Measurements from ENCODE around the gene POLR2E. TPM values are rescaled to one million over a fixed set of nuclear protein-coding genes. Genes with fewer than 3 reads are reported as not detected.

Gene POLR2E
- polyA plus RNA-seq, 1 donor, result 130 TPM

DNA sequence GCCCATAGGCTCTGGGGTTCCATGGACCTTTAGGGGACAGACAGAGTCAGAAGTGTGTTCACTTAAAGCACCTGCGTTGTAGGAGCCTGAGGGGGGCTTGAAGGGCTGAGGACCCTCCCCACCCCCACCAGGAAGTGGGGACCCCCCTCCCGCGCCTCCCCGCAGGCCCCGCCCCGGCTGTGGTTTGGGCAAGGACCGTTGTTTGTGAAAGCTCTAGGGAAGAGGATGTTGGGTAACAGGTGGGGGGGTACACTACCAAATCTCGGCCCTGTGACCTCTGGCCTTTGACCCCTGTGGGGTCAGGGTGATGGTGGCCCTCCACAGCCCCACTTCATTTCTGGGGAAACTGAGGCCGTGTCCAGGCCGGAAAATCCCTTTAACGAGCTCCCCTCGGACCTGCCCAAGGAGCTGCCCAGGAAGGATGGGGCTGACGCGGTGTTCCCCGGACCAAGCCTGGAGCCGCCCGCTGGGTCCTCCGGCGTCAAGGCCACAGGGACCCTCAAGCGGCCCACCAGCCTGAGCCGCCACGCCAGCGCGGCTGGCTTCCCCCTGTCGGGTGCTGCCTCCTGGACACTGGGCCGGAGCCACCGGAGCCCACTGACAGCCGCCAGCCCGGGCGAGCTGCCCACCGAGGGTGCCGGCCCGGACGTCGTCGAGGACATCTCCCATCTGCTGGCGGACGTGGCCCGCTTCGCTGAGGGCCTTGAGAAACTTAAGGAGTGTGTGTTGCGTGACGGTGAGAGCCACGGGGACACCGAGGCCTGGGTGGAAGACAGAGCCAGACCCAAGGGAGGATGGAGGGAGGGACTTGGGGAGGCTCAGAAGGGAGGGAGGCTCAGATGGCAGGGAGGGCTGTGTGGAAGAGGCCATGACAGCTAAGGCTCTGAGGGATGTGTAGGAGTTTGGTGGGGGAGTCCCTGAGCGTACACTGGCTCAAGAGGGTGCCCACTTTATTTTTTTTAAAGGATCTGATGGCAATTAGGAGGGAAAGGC, 26.9 kb downstream of the POLR2E start:
- no CpG with 5 or more reads among the region's 45 CpGs for WGBS (ENCODE audit: insufficient coverage, low lambda C conversion rate)
- no peak for DNase-seq

DNA sequence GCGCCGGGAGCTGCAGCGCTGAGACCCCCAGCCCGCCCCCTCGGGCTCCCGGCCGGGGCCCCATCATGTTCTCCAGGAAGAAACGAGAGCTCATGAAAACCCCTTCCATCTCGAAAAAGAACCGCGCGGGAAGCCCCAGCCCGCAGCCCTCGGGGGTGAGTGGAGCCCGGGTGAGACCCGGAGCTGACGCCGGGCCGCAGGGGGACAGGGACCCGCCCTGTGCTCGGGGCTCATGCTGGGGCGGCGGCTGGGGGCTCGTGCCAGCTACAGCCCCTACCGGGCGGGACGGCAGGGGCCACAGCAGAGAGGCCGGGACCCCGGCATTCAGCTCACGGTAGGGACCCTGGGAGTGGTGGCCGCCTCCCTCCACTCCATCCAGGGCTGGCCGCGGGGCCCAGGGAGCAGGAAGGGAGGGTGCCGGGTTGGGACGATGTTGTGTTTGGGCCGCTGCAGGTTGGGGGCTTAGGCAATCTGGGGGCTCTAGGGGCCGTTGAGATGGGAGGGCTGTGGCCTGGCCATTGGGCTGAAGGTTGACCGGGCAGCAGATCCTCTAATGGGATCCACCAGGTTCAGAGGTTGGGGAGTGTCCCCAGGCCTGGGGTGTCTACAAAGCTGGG, 27.7 kb downstream of the POLR2E start:
- Histone ChIP-seq H3K36me3 (ENCODE audit: control insufficient read depth, insufficient read depth, low read length) (no peaks in the 10 kb centered on the region), H3K27ac (ENCODE audit: low read length) (no peak overlapping the region), H3K4me3 (ENCODE audit: low read length) (peak overlapping the region; percentile 28), H3K9me3 (ENCODE audit: control insufficient read depth, low read depth, low read length) (peaks cover 38% of the 10 kb centered on the region), H3K4me1 (ENCODE audit: control insufficient read depth, insufficient read depth, low read length) (peaks cover 13% of the 10 kb centered on the region), H3K27me3 (ENCODE audit: control insufficient read depth, insufficient read depth, low read length) (peaks cover 88% of the 10 kb centered on the region)
- no peak for DNase-seq
- WGBS (ENCODE audit: insufficient coverage, low lambda C conversion rate), result no CpG with 5 or more reads among the region's 38 CpGs

More for the DNA sequence above, 26.9 kb downstream of the POLR2E start:
- no peak overlapping the region for H3K27ac ChIP-seq (ENCODE audit: low read length)
- peaks cover 96% of the 10 kb centered on the region for H3K27me3 ChIP-seq (ENCODE audit: control insufficient read depth, insufficient read depth, low read length)
- peaks cover 13% of the 10 kb centered on the region for H3K4me1 ChIP-seq (ENCODE audit: control insufficient read depth, insufficient read depth, low read length)
- H3K9me3 ChIP-seq (ENCODE audit: control insufficient read depth, low read depth, low read length), result peaks cover 37% of the 10 kb centered on the region
- H3K36me3 ChIP-seq (ENCODE audit: control insufficient read depth, insufficient read depth, low read length), result no peaks in the 10 kb centered on the region
- peak overlapping the region; percentile 28 for H3K4me3 ChIP-seq (ENCODE audit: low read length)

DNA sequence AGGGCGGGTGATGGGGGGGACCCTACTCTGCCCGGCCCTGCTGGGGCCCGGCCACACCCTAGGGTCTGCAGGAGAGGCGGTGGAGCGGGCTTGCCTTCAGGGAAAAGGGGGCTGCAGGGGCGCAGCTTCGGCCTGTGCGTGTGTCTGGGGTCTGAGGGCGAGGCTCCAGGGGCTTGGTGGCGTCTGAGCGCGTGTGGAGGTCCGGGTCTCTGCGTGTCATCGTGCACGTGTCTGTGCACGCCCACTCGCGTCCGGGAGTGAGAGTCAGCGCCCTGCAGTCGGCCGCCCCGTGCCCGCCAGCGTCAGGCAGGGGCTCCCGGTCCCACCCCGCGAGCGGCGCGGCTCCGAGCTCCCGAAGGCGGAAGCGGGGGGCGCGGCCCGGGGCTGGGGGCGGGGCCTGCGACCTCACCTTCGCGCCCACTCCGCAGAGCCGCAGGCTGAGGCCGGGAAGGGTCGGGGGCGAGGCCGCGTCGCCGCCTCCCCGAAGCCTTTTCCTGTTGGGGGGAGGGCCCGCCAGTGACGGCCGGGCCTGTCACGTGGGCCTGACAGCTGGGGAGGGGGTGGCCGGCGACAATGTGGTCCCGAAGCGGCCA, 28.3 kb downstream of the POLR2E start, which contains the start of gene ARHGAP45:
Gene ARHGAP45, plus strand, starts transcription at position 420 of the 593 bp plus-strand sequence. CDS start 239 bp downstream, outside the sequence.
- peak within 1 kb of the TSS; percentile 28 for H3K4me3 ChIP-seq (ENCODE audit: low read length)
- DNase-seq, result no peak
- whole genome bisulfite sequencing (ENCODE audit: insufficient coverage, low lambda C conversion rate), result no CpG with 5 or more reads among the region's 61 CpGs
- no peak within 1 kb of the TSS for H3K27ac ChIP-seq (ENCODE audit: low read length)
- peaks cover 82% of the 10 kb centered on the region for H3K27me3 ChIP-seq (ENCODE audit: control insufficient read depth, insufficient read depth, low read length)
- peaks cover 41% of the 10 kb centered on the region for H3K9me3 ChIP-seq (ENCODE audit: control insufficient read depth, low read depth, low read length)
- peaks cover 13% of the 10 kb centered on the region for H3K4me1 ChIP-seq (ENCODE audit: control insufficient read depth, insufficient read depth, low read length)
- H3K36me3 ChIP-seq (ENCODE audit: control insufficient read depth, insufficient read depth, low read length), result no peaks in the 10 kb centered on the region

DNA sequence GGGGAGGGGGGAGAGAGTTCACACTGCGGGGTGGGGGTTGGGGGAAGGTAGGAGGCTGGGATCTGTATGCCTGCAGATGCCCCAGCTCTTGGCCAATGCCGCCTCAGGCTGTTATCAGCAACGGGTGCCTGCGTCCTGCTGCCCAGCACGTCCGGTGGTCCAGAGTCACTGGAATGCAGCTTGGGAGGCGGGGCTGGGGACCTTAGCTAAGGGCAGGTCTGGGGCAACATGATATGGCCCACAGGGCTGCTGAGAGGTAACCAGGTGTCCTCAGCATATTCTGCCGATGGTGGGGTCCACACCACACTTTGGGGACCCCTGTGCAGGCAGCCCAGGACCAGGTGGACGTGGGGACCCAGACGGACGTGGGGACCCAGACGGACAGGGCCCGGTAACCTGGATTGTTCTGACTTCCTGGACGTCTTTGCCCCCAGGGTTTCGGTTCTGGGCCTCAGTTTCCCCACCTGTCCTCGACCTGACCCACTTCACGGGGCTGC, 28.9 kb downstream of the POLR2E start:
- no peak for DNase-seq
- peaks cover 41% of the 10 kb centered on the region for H3K9me3 ChIP-seq (ENCODE audit: control insufficient read depth, low read depth, low read length)
- no peak overlapping the region for H3K4me3 ChIP-seq (ENCODE audit: low read length)
- peaks cover 13% of the 10 kb centered on the region for H3K4me1 ChIP-seq (ENCODE audit: control insufficient read depth, insufficient read depth, low read length)
- no peak overlapping the region for H3K27ac ChIP-seq (ENCODE audit: low read length)
- H3K36me3 ChIP-seq (ENCODE audit: control insufficient read depth, insufficient read depth, low read length), result no peaks in the 10 kb centered on the region
- no CpG with 5 or more reads among the region's 17 CpGs for WGBS (ENCODE audit: insufficient coverage, low lambda C conversion rate)
- peaks cover 78% of the 10 kb centered on the region for H3K27me3 ChIP-seq (ENCODE audit: control insufficient read depth, insufficient read depth, low read length)

DNA sequence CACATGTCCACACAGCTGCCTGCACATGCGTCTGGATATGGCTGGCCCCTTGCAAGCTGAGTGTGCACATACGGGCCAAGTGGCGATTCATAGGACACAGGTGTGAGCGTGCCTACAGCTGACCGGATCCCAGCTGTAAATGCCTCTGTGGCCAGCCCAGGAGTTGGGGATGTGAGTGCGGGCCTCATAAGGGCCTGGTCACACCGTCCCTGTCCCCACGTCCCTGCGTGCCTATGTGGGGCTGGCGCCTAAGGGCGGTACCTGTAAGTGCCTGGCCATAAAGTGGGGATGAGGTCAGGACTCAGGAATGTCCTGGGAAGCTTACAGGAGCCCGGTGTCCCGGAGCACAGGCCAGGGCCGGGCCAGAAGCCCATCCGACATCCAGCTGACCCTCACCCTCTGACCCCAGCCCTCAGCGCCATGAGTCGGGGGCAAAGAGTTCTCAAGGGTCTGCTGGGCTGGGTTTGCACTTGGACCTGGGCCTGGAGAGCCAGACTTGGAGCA, 29.5 kb downstream of the POLR2E start:
- peaks cover 73% of the 10 kb centered on the region for H3K27me3 ChIP-seq (ENCODE audit: control insufficient read depth, insufficient read depth, low read length)
- WGBS (ENCODE audit: insufficient coverage, low lambda C conversion rate), result no CpG with 5 or more reads among the region's 17 CpGs
- peak; percentile 51 to 52 for DNase-seq
- no peak overlapping the region for H3K4me3 ChIP-seq (ENCODE audit: low read length)
- peaks cover 13% of the 10 kb centered on the region for H3K4me1 ChIP-seq (ENCODE audit: control insufficient read depth, insufficient read depth, low read length)
- peaks cover 41% of the 10 kb centered on the region for H3K9me3 ChIP-seq (ENCODE audit: control insufficient read depth, low read depth, low read length)
- H3K27ac ChIP-seq (ENCODE audit: low read length), result no peak overlapping the region
- no peaks in the 10 kb centered on the region for H3K36me3 ChIP-seq (ENCODE audit: control insufficient read depth, insufficient read depth, low read length)

DNA sequence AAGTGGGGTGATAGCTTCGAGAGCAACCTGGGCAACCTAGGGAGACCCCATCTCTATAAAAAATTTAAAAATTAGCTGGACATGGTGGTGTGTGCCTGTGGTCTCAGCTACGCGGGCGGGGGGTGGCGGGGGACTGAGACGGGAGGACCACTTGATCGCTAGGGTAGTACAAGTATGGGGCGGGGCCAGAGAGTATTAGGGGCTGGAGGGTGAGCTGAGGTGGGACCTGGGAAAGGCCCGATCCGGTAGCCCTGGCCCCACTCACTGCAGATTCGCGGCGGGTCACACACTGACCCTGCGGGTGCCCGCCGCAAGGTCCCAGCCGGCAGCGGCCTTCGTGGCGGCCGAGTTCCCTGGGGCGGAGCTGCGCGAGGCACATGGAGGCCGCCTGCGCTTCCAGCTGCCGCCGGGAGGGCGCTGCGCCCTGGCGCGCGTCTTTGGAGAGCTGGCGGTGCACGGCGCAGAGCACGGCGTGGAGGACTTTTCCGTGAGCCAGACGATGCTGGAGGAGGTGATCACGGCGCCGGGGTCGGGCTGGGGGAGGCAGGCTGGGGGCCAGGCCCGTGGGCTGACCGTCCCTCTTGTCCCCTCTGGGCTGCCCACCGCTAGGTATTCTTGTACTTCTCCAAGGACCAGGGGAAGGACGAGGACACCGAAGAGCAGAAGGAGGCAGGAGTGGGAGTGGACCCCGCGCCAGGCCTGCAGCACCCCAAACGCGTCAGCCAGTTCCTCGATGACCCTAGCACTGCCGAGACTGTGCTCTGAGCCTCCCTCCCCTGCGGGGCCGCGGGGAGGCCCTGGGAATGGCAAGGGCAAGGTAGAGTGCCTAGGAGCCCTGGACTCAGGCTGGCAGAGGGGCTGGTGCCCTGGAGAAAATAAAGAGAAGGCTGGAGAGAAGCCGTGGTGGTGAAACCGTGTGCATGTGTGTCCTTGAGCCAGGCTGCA, 30.2 kb downstream of the POLR2E start:
- Histone ChIP-seq H3K27ac (ENCODE audit: low read length) (no peak overlapping the region), H3K36me3 (ENCODE audit: control insufficient read depth, insufficient read depth, low read length) (no peaks in the 10 kb centered on the region), H3K9me3 (ENCODE audit: control insufficient read depth, low read depth, low read length) (peaks cover 41% of the 10 kb centered on the region), H3K27me3 (ENCODE audit: control insufficient read depth, insufficient read depth, low read length) (peaks cover 65% of the 10 kb centered on the region), H3K4me3 (ENCODE audit: low read length) (no peak overlapping the region), H3K4me1 (ENCODE audit: control insufficient read depth, insufficient read depth, low read length) (peaks cover 13% of the 10 kb centered on the region)
- WGBS (ENCODE audit: insufficient coverage, low lambda C conversion rate), result no CpG with 5 or more reads among the region's 60 CpGs
- peak in 1 of 2 donors; percentile 58 for DNase-seq

DNA sequence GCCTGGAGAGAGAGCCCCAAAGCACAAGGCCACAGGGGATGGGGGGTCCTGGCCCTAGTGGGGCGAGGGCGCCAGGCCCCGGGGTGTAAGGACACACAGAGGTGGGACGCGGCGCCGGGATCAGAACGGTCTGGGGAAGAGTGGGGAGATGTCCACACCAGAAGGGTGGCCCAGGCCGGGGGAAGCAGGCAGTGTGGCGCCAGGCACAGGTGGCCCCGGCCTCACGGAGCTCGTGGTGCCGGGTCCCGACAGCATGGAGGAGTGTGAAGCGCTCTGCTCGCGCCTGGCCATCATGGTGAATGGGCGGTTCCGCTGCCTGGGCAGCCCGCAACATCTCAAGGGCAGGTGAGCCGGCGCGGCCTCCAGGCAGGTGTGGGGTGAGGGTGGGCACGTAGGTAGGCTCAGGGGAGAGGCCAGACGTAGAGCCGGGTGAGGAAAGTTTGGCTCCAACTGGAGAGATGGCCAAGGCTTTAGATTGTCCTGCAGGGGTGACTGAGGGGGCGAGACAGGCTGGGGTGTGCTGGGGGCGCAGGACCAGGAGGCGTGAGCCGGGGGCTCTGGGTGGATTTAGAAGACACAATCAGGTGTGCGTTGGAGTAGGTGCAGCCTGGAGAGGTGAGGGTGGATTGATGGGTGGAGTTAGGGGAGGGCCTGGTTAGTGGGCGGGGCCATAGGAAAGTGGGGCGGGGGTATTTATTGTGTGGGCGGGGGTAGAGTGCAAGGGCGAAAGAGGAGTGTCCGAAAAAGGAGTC, 31.1 kb downstream of the POLR2E start:
- Histone ChIP-seq H3K36me3 (ENCODE audit: control insufficient read depth, insufficient read depth, low read length) (no peaks in the 10 kb centered on the region), H3K27me3 (ENCODE audit: control insufficient read depth, insufficient read depth, low read length) (peaks cover 57% of the 10 kb centered on the region), H3K4me1 (ENCODE audit: control insufficient read depth, insufficient read depth, low read length) (peaks cover 13% of the 10 kb centered on the region), H3K9me3 (ENCODE audit: control insufficient read depth, low read depth, low read length) (peaks cover 40% of the 10 kb centered on the region), H3K27ac (ENCODE audit: low read length) (no peak overlapping the region), H3K4me3 (ENCODE audit: low read length) (no peak overlapping the region)
- WGBS (ENCODE audit: insufficient coverage, low lambda C conversion rate), result 80% methylated on average over 1 of the region's 37 CpGs
- no peak for DNase-seq

DNA sequence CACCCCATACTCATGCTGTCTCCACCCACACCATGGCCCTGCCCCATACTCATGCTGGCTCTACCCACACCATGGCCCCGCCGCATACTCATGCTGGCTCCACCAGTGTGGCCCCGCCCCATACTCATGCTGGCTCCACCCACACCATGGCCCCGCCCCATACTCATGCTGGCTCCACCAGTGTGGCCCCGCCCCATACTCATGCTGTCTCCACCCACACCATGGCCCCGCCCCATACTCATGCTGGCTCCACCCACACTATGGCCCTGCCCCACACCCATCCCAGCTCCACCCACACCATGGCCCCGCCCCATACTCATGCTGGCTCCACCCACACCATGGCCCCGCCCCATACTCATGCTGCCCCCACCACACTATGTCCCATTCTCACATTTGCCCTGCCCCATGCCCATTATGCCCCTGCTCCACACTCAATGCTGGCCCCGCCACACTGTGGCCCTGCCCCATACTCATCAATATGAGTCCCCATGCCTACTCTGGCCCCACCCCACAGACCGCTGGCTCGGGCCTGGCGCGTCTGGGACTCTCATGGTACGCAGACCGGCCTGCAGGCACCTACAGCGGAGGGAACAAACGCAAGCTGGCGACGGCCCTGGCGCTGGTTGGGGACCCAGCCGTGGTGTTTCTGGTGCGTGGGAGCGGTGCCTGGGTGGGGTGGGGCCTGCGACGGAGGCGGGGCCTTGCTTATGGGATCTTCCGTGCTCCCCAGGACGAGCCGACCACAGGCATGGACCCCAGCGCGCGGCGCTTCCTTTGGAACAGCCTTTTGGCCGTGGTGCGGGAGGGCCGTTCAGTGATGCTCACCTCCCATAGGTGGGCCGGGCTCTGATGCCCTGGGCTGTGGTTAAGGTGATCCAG, 31.9 kb downstream of the POLR2E start:
- H3K4me1 ChIP-seq (ENCODE audit: control insufficient read depth, insufficient read depth, low read length), result peaks cover 13% of the 10 kb centered on the region
- DNase-seq, result no peak
- peaks cover 40% of the 10 kb centered on the region for H3K9me3 ChIP-seq (ENCODE audit: control insufficient read depth, low read depth, low read length)

More for the DNA sequence above, 31.9 kb downstream of the POLR2E start:
- Histone ChIP-seq H3K4me3 (ENCODE audit: low read length) (no peak overlapping the region), H3K27me3 (ENCODE audit: control insufficient read depth, insufficient read depth, low read length) (peaks cover 49% of the 10 kb centered on the region), H3K27ac (ENCODE audit: low read length) (no peak overlapping the region), H3K36me3 (ENCODE audit: control insufficient read depth, insufficient read depth, low read length) (no peaks in the 10 kb centered on the region)
- WGBS (ENCODE audit: insufficient coverage, low lambda C conversion rate), result no CpG with 5 or more reads among the region's 37 CpGs

Data from large intestine (tissue), 3 donors.